Effector memory CD8-positive, alpha-beta T cell (primary cell): ENCODE results near the gene TCN2.
"Not testable (repeated sequence)": the region's sequence is repeated elsewhere in the genome, so short reads cannot be mapped to it uniquely, and the experiment has no call there.

Source experiments
- ATAC-seq: fragments of 150-1000 bp; cut with Tn5 transposase; replicated peaks from 2 replicates; pipeline ENCODE4 v1.10.0; 2021; ENCODE audit warnings: mild to moderate bottlenecking, moderate library complexity
- DNase-seq, 3 experiments: peaks; one replicate each; pipeline ENCODE4 v3.0.0; 2021
- H3K27ac Mint-ChIP-seq, 2 donors: one replicate each; pipeline ENCODE4 v1.8.0; 2022; ENCODE audit warnings: mild to moderate bottlenecking in 2 of 2, mixed read lengths in 2 of 2, moderate library complexity in 2 of 2
- H3K27me3 Mint-ChIP-seq, 2 donors: one replicate each; pipeline ENCODE4 v1.8.0; 2022; ENCODE audit warnings: mixed read lengths in 2 of 2
- H3K36me3 Mint-ChIP-seq: one replicate; pipeline ENCODE4 v1.8.0; 2022; ENCODE audit warnings: mild to moderate bottlenecking, moderate library complexity, mixed read lengths; ENCODE audit not compliant: insufficient read depth
- H3K4me1 Mint-ChIP-seq, 2 donors: one replicate each; pipeline ENCODE4 v1.8.0; 2022; ENCODE audit warnings: low read depth in 2 of 2, mixed read lengths in 2 of 2
- H3K4me3 Mint-ChIP-seq, 2 donors: one replicate each; pipeline ENCODE4 v1.8.0; 2022; ENCODE audit warnings: mild to moderate bottlenecking in 2 of 2, mixed read lengths in 2 of 2, moderate library complexity in 2 of 2
- H3K9me3 Mint-ChIP-seq, 2 donors: one replicate each; pipeline ENCODE4 v1.8.0; 2022; ENCODE audit warnings: mixed read lengths in 2 of 2
- total RNA-seq, 9 experiments: gene quantifications; one replicate each; lab custom pipeline; 2026; lab: John Stamatoyannopoulos, UW

TCN2 gene
- total RNA-seq, result 0 to 0.78 (median 0.10) reads per million in 9 experiments

- H3K4me3 Mint-ChIP-seq, result peak within 1 kb of the TSS; percentile 69 to 92
- H3K27ac Mint-ChIP-seq, result peak within 1 kb of the TSS; percentile 17 to 87
- no peaks in the 10 kb centered on the region for H3K36me3 Mint-ChIP-seq
- peaks cover 12 to 15% of the 10 kb centered on the region in 2 donors for H3K4me1 Mint-ChIP-seq
- ATAC-seq (peak; percentile 70), DNase-seq (no peak)
- peaks cover 6 to 17% of the 10 kb centered on the region in 2 donors for H3K27me3 Mint-ChIP-seq
- H3K9me3 Mint-ChIP-seq, result no peaks in the 10 kb centered on the region
Measured at GRCh38 chr22:30606455-30607299, at the start of gene TCN2. TCN2 (plus strand) TSS chr22:30607174; CDS start chr22:30607332, 158 bp downstream.

GRCh38 chr22:30557243-30557642, 49.7 kb upstream of the TCN2 start:
- Mint-ChIP-seq H3K4me3 (no peak overlapping the region), H3K4me1 (no peaks in the 10 kb centered on the region), H3K27me3 (peaks cover 0 to 12% of the 10 kb centered on the region in 2 donors), H3K36me3 (no peaks in the 10 kb centered on the region), H3K9me3 (no peaks in the 10 kb centered on the region), H3K27ac (no peak overlapping the region)
- DNase-seq (no peak), ATAC-seq (no peak)

- ATAC-seq (no peak), DNase-seq (no peak)
- H3K9me3 Mint-ChIP-seq, result no peaks in the 10 kb centered on the region
- H3K27me3 Mint-ChIP-seq, result peaks cover 0 to 12% of the 10 kb centered on the region in 2 donors
- no peak overlapping the region for H3K4me3 Mint-ChIP-seq
- no peak overlapping the region for H3K27ac Mint-ChIP-seq
- no peaks in the 10 kb centered on the region for H3K4me1 Mint-ChIP-seq
- H3K36me3 Mint-ChIP-seq, result no peaks in the 10 kb centered on the region
Measured at GRCh38 chr22:30559889-30560288, 47.1 kb upstream of the TCN2 start.

GRCh38 chr22:30560643-30561202, 46.3 kb upstream of the TCN2 start:
- not testable (repeated sequence) for ATAC-seq, H3K4me1 Mint-ChIP-seq, H3K9me3 Mint-ChIP-seq, DNase-seq, H3K4me3 Mint-ChIP-seq, H3K27ac Mint-ChIP-seq, H3K36me3 Mint-ChIP-seq
- peaks cover 0 to 13% of the 10 kb centered on the region in 2 donors for H3K27me3 Mint-ChIP-seq

GRCh38 chr22:30561402-30562189, 45.4 kb upstream of the TCN2 start:
- ATAC-seq, result no peak
- H3K4me3 Mint-ChIP-seq, result no peak overlapping the region
- H3K4me1 Mint-ChIP-seq, result no peaks in the 10 kb centered on the region
- no peak overlapping the region for H3K27ac Mint-ChIP-seq
- H3K27me3 Mint-ChIP-seq, result peaks cover 0 to 21% of the 10 kb centered on the region in 2 donors
- H3K9me3 Mint-ChIP-seq, result no peaks in the 10 kb centered on the region
- no peaks in the 10 kb centered on the region for H3K36me3 Mint-ChIP-seq
- no peak for DNase-seq

- H3K27me3 Mint-ChIP-seq, result peaks cover 3 to 24% of the 10 kb centered on the region in 2 donors
- no peaks in the 10 kb centered on the region for H3K36me3 Mint-ChIP-seq
- no peaks in the 10 kb centered on the region for H3K9me3 Mint-ChIP-seq
- H3K4me3 Mint-ChIP-seq, result no peak overlapping the region
- ATAC-seq, result no peak
- H3K27ac Mint-ChIP-seq, result no peak overlapping the region
- H3K4me1 Mint-ChIP-seq, result no peaks in the 10 kb centered on the region
- DNase-seq, result no peak
Measured at GRCh38 chr22:30562366-30562765, 44.6 kb upstream of the TCN2 start.

- H3K27ac Mint-ChIP-seq, result no peak overlapping the region
- no peaks in the 10 kb centered on the region for H3K36me3 Mint-ChIP-seq
- no peaks in the 10 kb centered on the region for H3K4me1 Mint-ChIP-seq
- no peak overlapping the region for H3K4me3 Mint-ChIP-seq
- DNase-seq (no peak), ATAC-seq (no peak)
- peaks cover 18 to 42% of the 10 kb centered on the region in 2 donors for H3K27me3 Mint-ChIP-seq
- peaks cover 0 to 1% of the 10 kb centered on the region in 2 donors for H3K9me3 Mint-ChIP-seq
Measured at GRCh38 chr22:30564045-30564760, 42.8 kb upstream of the TCN2 start.

GRCh38 chr22:30564761-30565119, 42.2 kb upstream of the TCN2 start:
- H3K36me3 Mint-ChIP-seq, result no peaks in the 10 kb centered on the region
- peaks cover 21 to 48% of the 10 kb centered on the region in 2 donors for H3K27me3 Mint-ChIP-seq
- H3K4me3 Mint-ChIP-seq, result no peak overlapping the region
- ATAC-seq, result no peak
- H3K27ac Mint-ChIP-seq, result no peak overlapping the region
- DNase-seq, result no peak
- H3K4me1 Mint-ChIP-seq, result no peaks in the 10 kb centered on the region
- peaks cover 0 to 1% of the 10 kb centered on the region in 2 donors for H3K9me3 Mint-ChIP-seq

- no peaks in the 10 kb centered on the region for H3K36me3 Mint-ChIP-seq
- H3K4me3 Mint-ChIP-seq, result no peak overlapping the region
- H3K9me3 Mint-ChIP-seq, result peaks cover 0 to 1% of the 10 kb centered on the region in 2 donors
- no peak for ATAC-seq
- H3K4me1 Mint-ChIP-seq, result no peaks in the 10 kb centered on the region
- DNase-seq, result no peak
- H3K27me3 Mint-ChIP-seq, result peaks cover 21 to 49% of the 10 kb centered on the region in 2 donors
- no peak overlapping the region for H3K27ac Mint-ChIP-seq
Measured at GRCh38 chr22:30565341-30565740, 41.6 kb upstream of the TCN2 start.

GRCh38 chr22:30566125-30566524, 40.8 kb upstream of the TCN2 start:
- no peak for DNase-seq
- Mint-ChIP-seq H3K4me3 (no peak overlapping the region), H3K27me3 (peaks cover 21 to 45% of the 10 kb centered on the region in 2 donors), H3K4me1 (no peaks in the 10 kb centered on the region), H3K9me3 (peaks cover 0 to 1% of the 10 kb centered on the region in 2 donors), H3K36me3 (no peaks in the 10 kb centered on the region), H3K27ac (no peak overlapping the region)
- ATAC-seq, result no peak

GRCh38 chr22:30567277-30567676, 39.7 kb upstream of the TCN2 start:
- peaks cover 21 to 37% of the 10 kb centered on the region in 2 donors for H3K27me3 Mint-ChIP-seq
- not testable (repeated sequence) for H3K9me3 Mint-ChIP-seq, DNase-seq, H3K36me3 Mint-ChIP-seq, H3K27ac Mint-ChIP-seq, ATAC-seq, H3K4me3 Mint-ChIP-seq, H3K4me1 Mint-ChIP-seq

GRCh38 chr22:30568137-30568805, 38.7 kb upstream of the TCN2 start:
- H3K4me1 Mint-ChIP-seq, result no peaks in the 10 kb centered on the region
- no peak overlapping the region for H3K27ac Mint-ChIP-seq
- H3K4me3 Mint-ChIP-seq, result no peak overlapping the region
- DNase-seq (no peak), ATAC-seq (no peak)
- peaks cover 0 to 1% of the 10 kb centered on the region in 2 donors for H3K9me3 Mint-ChIP-seq
- H3K36me3 Mint-ChIP-seq, result no peaks in the 10 kb centered on the region
- H3K27me3 Mint-ChIP-seq, result peaks cover 21 to 37% of the 10 kb centered on the region in 2 donors
